GM18526 (cell line): Measurements from ENCODE around the gene IGSF6.

Experiments
- POLR2A ChIP-seq: IDR thresholded peaks from 3 replicates; pipeline ENCODE4 v1.6.1; 2011; ENCODE audit not compliant: insufficient read length; ENCODE audit errors: extremely low read depth

Gene IGSF6

GRCh38 chr16:21638573-21638975, 13.8 kb downstream of the IGSF6 start:
- no peak for TF ChIP-seq POLR2A

GRCh38 chr16:21637032-21637968, 15.1 kb downstream of the IGSF6 start:
- TF ChIP-seq POLR2A, result no peak

- TF ChIP-seq POLR2A, result no peak
Measured at GRCh38 chr16:21634216-21634615, 18.2 kb downstream of the IGSF6 start.

GRCh38 chr16:21628772-21629171, 23.6 kb downstream of the IGSF6 start:
- no peak for TF ChIP-seq POLR2A

GRCh38 chr16:21628121-21628726, 24.2 kb downstream of the IGSF6 start:
- no peak for TF ChIP-seq POLR2A

GRCh38 chr16:21626659-21627277, 25.6 kb downstream of the IGSF6 start:
- no peak for TF ChIP-seq POLR2A

GRCh38 chr16:21625026-21625425, 27.4 kb downstream of the IGSF6 start:
- no peak for TF ChIP-seq POLR2A

GRCh38 chr16:21622545-21622944, 29.9 kb downstream of the IGSF6 start:
- no peak for TF ChIP-seq POLR2A

GRCh38 chr16:21620592-21620991, 31.8 kb downstream of the IGSF6 start:
- TF ChIP-seq POLR2A, result no peak

- TF ChIP-seq POLR2A, result no peak
Measured at GRCh38 chr16:21619765-21620425, 32.5 kb downstream of the IGSF6 start.

- no peak for TF ChIP-seq POLR2A
Measured at GRCh38 chr16:21618281-21618680, 34.1 kb downstream of the IGSF6 start.

GRCh38 chr16:21617607-21618006, 34.8 kb downstream of the IGSF6 start:
- TF ChIP-seq POLR2A, result no peak

GRCh38 chr16:21614896-21615295, 37.5 kb downstream of the IGSF6 start:
- no peak for TF ChIP-seq POLR2A

GRCh38 chr16:21613781-21614180, 38.6 kb downstream of the IGSF6 start:
- no peak for TF ChIP-seq POLR2A

GRCh38 chr16:21613361-21613760, 39.0 kb downstream of the IGSF6 start:
- no peak for TF ChIP-seq POLR2A

- TF ChIP-seq POLR2A, result no peak
Measured at GRCh38 chr16:21611556-21612384, 40.6 kb downstream of the IGSF6 start.
